ENCODE data around the gene NR3C1. TPM values are rescaled to one million over a fixed set of nuclear protein-coding genes. Genes with fewer than 3 reads are reported as not detected.
A peak's percentile ranks its signal among the peaks of the same experiment; 100 is the strongest.

Gene NR3C1
- total RNA-seq, 2 donors from 2014 or later, result 9.5 to 20.5 TPM

DNA sequence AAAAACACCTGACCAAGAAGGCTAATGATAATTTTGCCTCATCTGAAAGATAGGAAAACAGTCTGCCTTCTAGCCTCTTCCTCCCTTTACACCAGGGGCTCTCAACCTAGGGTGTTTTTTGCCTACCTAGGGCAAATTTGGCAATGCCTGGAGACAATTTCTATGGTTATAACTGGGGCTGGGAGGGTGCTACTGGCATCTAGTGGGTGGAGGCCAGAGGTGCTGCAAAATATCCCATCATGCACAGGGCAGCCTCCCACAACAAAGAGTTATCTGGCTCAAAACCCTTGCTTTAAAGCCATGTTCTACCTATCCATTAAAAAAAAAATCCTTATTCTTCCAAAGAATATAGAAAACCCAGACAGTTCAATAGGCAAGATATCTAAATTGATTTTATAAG, 45.0 kb upstream of the NR3C1 start:
- H3K9me3 ChIP-seq (ENCODE audit: control insufficient read depth, low read length), result no peaks in the 10 kb centered on the region
- Mint-ChIP-seq H3K4me1 (peaks cover 16% of the 10 kb centered on the region), H3K27me3 (ENCODE audit: insufficient read depth) (peaks cover 4% of the 10 kb centered on the region), H3K9me3 (no peaks in the 10 kb centered on the region), H3K27ac (no peak overlapping the region), H3K36me3 (ENCODE audit: low read depth) (no peaks in the 10 kb centered on the region), H3K4me3 (no peak overlapping the region)
- H3K4me1 ChIP-seq (ENCODE audit: control insufficient read depth, insufficient read depth, low read length), result no peaks in the 10 kb centered on the region
- TF ChIP-seq, protein P1, sequence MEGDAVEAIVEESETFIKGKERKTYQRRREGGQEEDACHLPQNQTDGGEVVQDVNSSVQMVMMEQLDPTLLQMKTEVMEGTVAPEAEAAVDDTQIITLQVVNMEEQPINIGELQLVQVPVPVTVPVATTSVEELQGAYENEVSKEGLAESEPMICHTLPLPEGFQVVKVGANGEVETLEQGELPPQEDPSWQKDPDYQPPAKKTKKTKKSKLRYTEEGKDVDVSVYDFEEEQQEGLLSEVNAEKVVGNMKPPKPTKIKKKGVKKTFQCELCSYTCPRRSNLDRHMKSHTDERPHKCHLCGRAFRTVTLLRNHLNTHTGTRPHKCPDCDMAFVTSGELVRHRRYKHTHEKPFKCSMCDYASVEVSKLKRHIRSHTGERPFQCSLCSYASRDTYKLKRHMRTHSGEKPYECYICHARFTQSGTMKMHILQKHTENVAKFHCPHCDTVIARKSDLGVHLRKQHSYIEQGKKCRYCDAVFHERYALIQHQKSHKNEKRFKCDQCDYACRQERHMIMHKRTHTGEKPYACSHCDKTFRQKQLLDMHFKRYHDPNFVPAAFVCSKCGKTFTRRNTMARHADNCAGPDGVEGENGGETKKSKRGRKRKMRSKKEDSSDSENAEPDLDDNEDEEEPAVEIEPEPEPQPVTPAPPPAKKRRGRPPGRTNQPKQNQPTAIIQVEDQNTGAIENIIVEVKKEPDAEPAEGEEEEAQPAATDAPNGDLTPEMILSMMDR (conservative IDR thresholded peaks at IDR 0.05), result peak; percentile 21
- no peak for DNase-seq
- H3K9ac ChIP-seq (ENCODE audit: extremely low read depth, low read length, poor library complexity, severe bottlenecking), result no peak overlapping the region
- no peaks in the 10 kb centered on the region for H3K27me3 ChIP-seq (ENCODE audit: control insufficient read depth, insufficient read depth, low read length, poor library complexity, severe bottlenecking)
- H3K36me3 ChIP-seq (ENCODE audit: control insufficient read depth, insufficient read depth, low read length), result no peaks in the 10 kb centered on the region
- H3K4me3 ChIP-seq (ENCODE audit: low read length), result no peak overlapping the region
- no peak overlapping the region for H3K27ac ChIP-seq (ENCODE audit: low read depth, low read length)

GRCh38 chr5:143447983-143448382, 44.5 kb upstream of the NR3C1 start:
- TF ChIP-seq, protein P1 (conservative IDR thresholded peaks at IDR 0.05), result no peak

DNA sequence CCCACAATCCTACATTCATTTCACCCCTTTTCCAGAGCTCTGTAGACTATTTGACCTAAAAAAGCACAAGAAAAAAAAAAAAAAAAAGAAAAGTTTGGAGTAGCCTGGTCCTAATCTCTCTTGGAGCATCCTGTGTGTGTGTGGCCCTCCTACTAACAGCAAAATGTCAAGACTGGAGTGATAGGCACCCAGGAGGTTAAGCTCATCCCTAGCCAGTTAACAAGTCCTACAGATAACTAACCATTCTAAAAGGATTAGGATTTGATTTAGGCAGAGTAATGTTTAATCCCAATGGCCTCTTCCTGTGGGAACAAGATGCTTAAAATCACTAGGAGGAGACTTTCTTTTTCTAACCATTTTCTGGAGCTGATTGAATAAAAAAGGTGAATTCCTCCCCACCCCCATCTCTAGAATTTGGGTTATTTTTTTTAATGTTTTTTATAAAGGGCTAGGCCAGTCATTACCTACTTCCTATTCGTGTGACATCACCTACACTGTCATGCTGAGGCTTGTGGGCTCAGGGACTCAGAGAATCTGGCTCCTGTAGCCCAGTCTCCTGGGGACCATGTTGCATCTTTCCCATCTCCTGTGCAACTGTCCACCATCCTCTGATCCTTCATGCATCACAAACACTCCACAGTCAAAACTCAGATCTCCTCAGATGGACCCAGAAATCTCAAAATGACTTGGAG, 43.2 kb upstream of the NR3C1 start:
- Mint-ChIP-seq H3K36me3 (ENCODE audit: low read depth) (no peaks in the 10 kb centered on the region), H3K9me3 (no peaks in the 10 kb centered on the region), H3K27me3 (ENCODE audit: insufficient read depth) (peaks cover 4% of the 10 kb centered on the region), H3K4me1 (peaks cover 24% of the 10 kb centered on the region), H3K27ac (peak overlapping the region; percentile 25), H3K4me3 (no peak overlapping the region)
- H3K27me3 ChIP-seq (ENCODE audit: control insufficient read depth, insufficient read depth, low read length, poor library complexity, severe bottlenecking), result no peaks in the 10 kb centered on the region
- 74% methylated on average over 1 of the region's 1 CpG; no CpG with 5 or more reads in 1 of the 2 experiments for WGBS, 2 experiments (ENCODE audit: insufficient coverage in 1 of 2, insufficient read length in 1 of 2)
- no peak overlapping the region for H3K4me3 ChIP-seq (ENCODE audit: low read length)
- DNase-seq, result no peak
- TF ChIP-seq, protein P1 (conservative IDR thresholded peaks at IDR 0.05), result no peak
- H3K9ac ChIP-seq (ENCODE audit: extremely low read depth, low read length, poor library complexity, severe bottlenecking), result no peak overlapping the region
- no peaks in the 10 kb centered on the region for H3K4me1 ChIP-seq (ENCODE audit: control insufficient read depth, insufficient read depth, low read length)
- H3K36me3 ChIP-seq (ENCODE audit: control insufficient read depth, insufficient read depth, low read length), result no peaks in the 10 kb centered on the region
- no peaks in the 10 kb centered on the region for H3K9me3 ChIP-seq (ENCODE audit: control insufficient read depth, low read length)
- H3K27ac ChIP-seq (ENCODE audit: low read depth, low read length), result no peak overlapping the region

More at GRCh38 chr5:143447983-143448382, 44.5 kb upstream of the NR3C1 start:
- Histone ChIP-seq H3K36me3 (ENCODE audit: control insufficient read depth, insufficient read depth, low read length) (no peaks in the 10 kb centered on the region), H3K4me3 (ENCODE audit: low read length) (no peak overlapping the region), H3K9me3 (ENCODE audit: control insufficient read depth, low read length) (no peaks in the 10 kb centered on the region), H3K4me1 (ENCODE audit: control insufficient read depth, insufficient read depth, low read length) (no peaks in the 10 kb centered on the region), H3K9ac (ENCODE audit: extremely low read depth, low read length, poor library complexity, severe bottlenecking) (no peak overlapping the region), H3K27ac (ENCODE audit: low read depth, low read length) (no peak overlapping the region), H3K27me3 (ENCODE audit: control insufficient read depth, insufficient read depth, low read length, poor library complexity, severe bottlenecking) (no peaks in the 10 kb centered on the region)
- Mint-ChIP-seq H3K36me3 (ENCODE audit: low read depth) (no peaks in the 10 kb centered on the region), H3K4me1 (peaks cover 16% of the 10 kb centered on the region), H3K27ac (no peak overlapping the region), H3K9me3 (no peaks in the 10 kb centered on the region), H3K4me3 (no peak overlapping the region), H3K27me3 (ENCODE audit: insufficient read depth) (peaks cover 4% of the 10 kb centered on the region)
- DNase-seq, result no peak
- 100% methylated on average over 1 of the region's 1 CpG; no CpG with 5 or more reads in 1 of the 2 experiments for WGBS, 2 experiments (ENCODE audit: insufficient coverage in 1 of 2, insufficient read length in 1 of 2)

All from endodermal cell (in vitro differentiated cells).